Astrocyte of the cerebellum (primary cell): Measurements from ENCODE around the gene MICAL3.

Experiments
- DNase-seq: peaks from one replicate; pipeline ENCODE4 v3.0.0-alpha.2; 2011; ENCODE audit warnings: low read depth
- H3K4me3 ChIP-seq: 2 replicates; pipeline ENCODE4 v1.5.1; 2011; ENCODE audit warnings: mild to moderate bottlenecking, low read depth, low read length, moderate library complexity
- CTCF ChIP-seq: IDR thresholded peaks from 2 replicates; pipeline ENCODE4 v1.5.1; 2012; ENCODE audit warnings: low read length, low read depth, moderate library complexity, mild to moderate bottlenecking; ENCODE audit errors: missing control alignments
- in situ Hi-C: cut with HindIII; loops from 2 replicates; pipeline ENCODE4 v1.10.0; 2017; ENCODE audit warnings: low sequenced_read_pairs

Gene MICAL3

GRCh38 chr22:17949642-17950473 is 74.5 kb downstream of the MICAL3 start:
- TF ChIP-seq CTCF, result no peak
- no peak for DNase-seq
- in situ Hi-C loops, result no loop called here
- no peak overlapping the region for H3K4me3 ChIP-seq

- TF ChIP-seq CTCF, result no peak
- no peak for DNase-seq
- in situ Hi-C loops, result no loop called here
- H3K4me3 ChIP-seq, result no peak overlapping the region
These were observed 76.3 kb downstream of the MICAL3 start for GRCh38 chr22:17948101-17948500.

DNA sequence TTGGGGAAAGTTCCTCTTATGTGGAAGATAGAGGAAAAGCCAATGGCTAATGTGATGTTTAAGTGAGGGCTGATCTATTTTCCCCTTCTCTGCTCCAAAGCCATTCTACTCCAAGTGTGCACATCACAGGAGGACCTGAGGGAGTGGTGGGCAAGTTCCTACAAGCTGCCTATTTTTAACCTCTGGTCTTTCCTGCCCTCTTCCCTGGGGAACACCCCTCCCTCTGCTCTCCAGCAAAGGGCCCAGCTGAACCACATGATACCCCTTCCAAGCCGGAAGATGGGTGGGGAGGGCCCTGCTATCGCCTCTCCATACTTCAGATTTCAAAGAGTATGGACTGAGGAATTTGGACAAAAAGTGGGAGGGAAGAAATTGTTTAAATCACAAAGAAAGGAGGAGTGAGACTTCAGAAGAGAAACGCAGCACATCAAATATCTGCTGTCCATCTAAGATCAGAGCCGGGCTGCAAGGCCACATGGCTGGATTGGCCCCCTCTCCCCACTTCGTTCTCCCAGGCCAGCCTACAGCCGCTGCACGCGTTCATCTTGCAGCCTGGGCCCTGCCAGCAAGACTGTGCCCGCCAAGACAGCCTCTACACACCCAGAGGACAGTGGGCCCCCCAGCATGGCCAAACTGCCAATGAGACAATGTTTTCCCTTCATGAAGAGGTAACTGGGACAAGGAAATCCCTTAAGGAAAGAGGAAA is 77.5 kb downstream of the MICAL3 start:
- no peak for DNase-seq
- TF ChIP-seq CTCF, result no peak
- in situ Hi-C loops, result no loop called here
- H3K4me3 ChIP-seq, result no peak overlapping the region

DNA sequence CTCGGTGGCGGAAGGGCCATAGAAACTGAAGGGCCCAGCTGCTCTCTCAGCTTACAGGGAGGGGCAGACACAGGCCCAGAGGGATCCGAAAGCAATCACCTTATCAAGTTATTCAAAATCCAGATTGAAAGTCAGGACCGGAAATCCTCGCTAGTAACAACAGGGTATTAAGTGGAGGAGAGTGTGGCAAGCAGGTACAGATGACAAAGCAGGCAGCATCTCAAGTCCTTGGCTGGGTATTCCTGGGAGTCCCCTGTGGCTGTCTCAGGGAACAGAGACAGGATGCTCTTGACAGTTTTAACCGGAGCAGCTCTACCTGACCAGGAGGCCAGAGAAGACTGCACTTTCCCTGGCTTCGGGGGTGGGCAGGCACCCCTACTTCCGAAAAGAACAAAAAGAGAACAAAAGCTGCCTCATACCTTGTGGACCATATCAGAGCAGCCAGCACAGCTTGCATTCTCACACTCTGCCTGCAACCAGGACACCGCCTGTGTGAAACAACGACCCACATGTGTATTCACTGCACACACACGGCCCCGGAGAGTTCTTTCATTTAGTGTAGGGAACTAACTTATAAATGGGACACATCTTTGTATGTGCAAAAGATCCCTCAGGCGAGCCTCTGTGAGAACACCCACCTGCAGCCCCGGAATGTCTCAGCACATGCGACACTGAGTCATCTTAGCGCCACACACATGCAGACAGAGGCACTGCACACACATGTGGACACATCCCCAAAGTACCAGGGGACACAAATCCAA is 78.3 kb downstream of the MICAL3 start:
- TF ChIP-seq CTCF, result no peak
- in situ Hi-C loops, result no loop called here
- no peak for DNase-seq
- no peak overlapping the region for H3K4me3 ChIP-seq

DNA sequence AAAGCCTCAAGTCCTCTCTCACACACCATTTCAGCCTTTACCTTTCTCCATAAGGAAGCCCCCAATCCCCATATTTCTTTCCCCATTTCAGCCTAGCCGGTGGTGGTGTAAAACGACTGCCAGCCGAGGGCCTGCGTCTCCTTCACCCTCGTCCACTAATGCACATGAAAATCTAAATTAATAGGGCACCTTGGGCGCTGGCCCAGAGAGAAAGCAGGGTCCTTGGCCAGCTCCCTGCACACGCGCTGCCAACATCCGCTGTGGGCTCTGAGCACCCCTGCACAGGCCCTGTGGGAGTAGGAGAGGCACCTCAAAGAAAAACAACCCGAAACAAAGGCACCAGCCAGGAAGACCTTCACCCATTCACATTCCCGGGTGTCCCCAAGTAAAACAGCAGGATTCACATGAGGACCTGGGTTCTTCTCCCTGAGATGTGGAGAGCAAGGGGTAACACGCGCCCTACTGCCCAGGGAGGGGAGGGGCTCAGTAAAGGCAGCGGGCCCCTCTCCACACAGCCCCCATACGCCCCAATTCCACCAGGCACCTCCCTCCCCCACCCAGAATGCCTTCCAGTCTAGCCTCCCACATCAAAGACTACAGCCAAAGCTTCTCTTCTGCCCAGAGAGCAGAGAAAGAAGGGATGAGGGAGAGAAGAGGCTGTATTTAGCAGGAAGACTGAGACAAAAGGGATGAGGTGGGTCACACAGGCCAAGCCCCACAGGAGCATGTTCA is 79.0 kb downstream of the MICAL3 start:
- no peak for TF ChIP-seq CTCF

DNA sequence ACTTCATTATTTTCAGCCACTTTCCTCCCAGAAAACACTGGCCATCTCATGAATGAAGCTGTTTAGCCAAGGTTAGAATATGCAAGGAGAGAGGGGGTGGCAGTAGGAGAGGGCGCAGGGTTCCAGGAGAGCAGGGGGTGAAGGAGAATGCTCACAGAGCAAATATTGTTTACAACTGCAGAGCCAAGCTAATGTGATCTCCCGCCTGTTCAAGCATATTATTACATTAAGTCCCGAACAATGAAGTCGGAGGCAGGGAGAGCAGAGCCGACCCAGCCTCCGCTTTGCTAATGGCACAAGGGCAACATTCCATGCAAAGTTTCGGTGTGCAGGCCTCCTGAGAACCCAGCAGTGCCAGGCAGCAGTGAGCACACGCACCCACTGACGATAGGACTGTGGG is 80.1 kb downstream of the MICAL3 start:
- in situ Hi-C loops, result no loop called here
- DNase-seq, result no peak
- TF ChIP-seq CTCF, result no peak
- no peak overlapping the region for H3K4me3 ChIP-seq

More for the DNA sequence above, 79.0 kb downstream of the MICAL3 start:
- no peak for DNase-seq
- H3K4me3 ChIP-seq, result no peak overlapping the region
- in situ Hi-C loops, result no loop called here
